Lower lobe of right lung (tissue), 2 donors: ENCODE results near the gene USP48. TPM values are rescaled to one million over a fixed set of nuclear protein-coding genes. Genes with fewer than 3 reads are reported as not detected.

Experiments used
- ATAC-seq, 2 donors: fragments of 200-7000 bp; cut with Tn5 transposase; one replicate each; pipeline ENCODE4 v1.9.1; 2020 to 2022; ENCODE audit warnings: mild to moderate bottlenecking in 2 of 2, moderate library complexity in 2 of 2
- DNase-seq: peaks from one replicate; pipeline ENCODE4 v3.0.0-alpha.2; 2020
- H3K27ac ChIP-seq: fragments of 200-600 bp; one replicate; pipeline ENCODE4 v1.8.0; 2022
- H3K27me3 ChIP-seq: fragments of 200-600 bp; one replicate; pipeline ENCODE4 v1.8.0; 2022; ENCODE audit warnings: low read depth
- H3K36me3 ChIP-seq: fragments of 200-600 bp; one replicate; pipeline ENCODE4 v1.8.0; 2022; ENCODE audit warnings: mild to moderate bottlenecking
- H3K4me1 ChIP-seq: fragments of 200-600 bp; one replicate; pipeline ENCODE4 v1.8.0; 2022
- H3K4me3 ChIP-seq: fragments of 200-600 bp; one replicate; pipeline ENCODE4 v1.8.0; 2022; ENCODE audit warnings: mild to moderate bottlenecking
- H3K9me3 ChIP-seq: fragments of 200-600 bp; one replicate; pipeline ENCODE4 v1.8.0; 2022
- CTCF ChIP-seq: fragments of 200-600 bp; IDR thresholded peaks from one replicate; pipeline ENCODE4 v1.8.0; 2022; ENCODE audit warnings: antibody characterized with exemption, mild to moderate bottlenecking
- intact Hi-C: fragments of 100-400 bp; cut with DNase I; formaldehyde crosslinking; loops from one replicate; pipeline ENCODE4 v1.11.0; 2022
- total RNA-seq: library from RNA; stranded (reverse); fragmentation: NEBNext Ultra II Directional; extraction: Animal tissue kit (Norgen Biotek cat#: 25700); gene quantifications from one replicate; pipeline ENCODE4 v1.2.1, GENCODE V29; 2021
- donor health status: DM: no; HTN: yes; CAD: no; lungs with severe emphysema.

Gene USP48
- total RNA-seq, 1 donor from 2014 or later, result 61.9 TPM

- TF ChIP-seq CTCF, result no peak
- DNase-seq (no peak), ATAC-seq (no peak)
- Histone ChIP-seq H3K36me3 (peaks cover 73% of the 10 kb centered on the region), H3K27ac (no peak overlapping the region), H3K9me3 (no peaks in the 10 kb centered on the region), H3K27me3 (no peaks in the 10 kb centered on the region), H3K4me1 (no peaks in the 10 kb centered on the region), H3K4me3 (no peak overlapping the region)
- intact Hi-C loops, result no loop called here
Measured at GRCh38 chr1:21734526-21734925, 48.4 kb downstream of the USP48 start.

- Histone ChIP-seq H3K4me1 (no peaks in the 10 kb centered on the region), H3K27ac (no peak overlapping the region), H3K4me3 (no peak overlapping the region), H3K36me3 (peaks cover 82% of the 10 kb centered on the region), H3K27me3 (no peaks in the 10 kb centered on the region), H3K9me3 (no peaks in the 10 kb centered on the region)
- intact Hi-C loops, result no loop called here
- no peak for TF ChIP-seq CTCF
- no peak for DNase-seq
- ATAC-seq, result no peak
Measured at GRCh38 chr1:21732664-21733063, 50.3 kb downstream of the USP48 start.

DNA sequence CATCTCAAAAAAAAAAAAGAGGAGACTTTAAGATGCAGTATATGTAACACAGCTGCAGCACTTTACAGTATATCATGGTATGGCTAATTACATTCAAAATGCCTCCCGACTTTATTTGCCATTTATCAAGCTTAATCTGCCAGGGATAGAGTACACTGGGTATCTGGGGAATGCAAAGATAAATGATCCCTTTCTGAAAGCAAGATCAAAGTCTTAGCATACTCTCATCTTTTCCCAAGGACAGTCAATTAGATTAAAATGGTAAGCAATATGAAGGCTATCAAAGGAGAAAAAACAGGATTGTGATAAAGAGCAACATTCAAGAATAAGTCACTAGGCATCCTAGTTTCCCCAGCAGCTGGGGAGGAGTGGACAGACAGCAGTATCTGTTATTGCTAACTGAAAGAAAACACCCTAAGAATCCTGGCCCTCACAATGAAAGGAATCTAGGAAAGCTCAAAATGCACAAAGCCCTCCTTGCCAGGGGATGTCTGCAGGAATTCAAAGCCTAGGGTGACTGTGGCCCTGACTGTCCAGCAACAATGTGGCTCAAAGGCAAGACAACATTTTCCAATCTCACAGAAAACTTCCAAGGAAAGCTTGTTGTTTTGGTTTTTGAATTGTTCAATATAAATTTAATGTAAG, 57.1 kb downstream of the USP48 start:
- Histone ChIP-seq H3K9me3 (no peaks in the 10 kb centered on the region), H3K27me3 (no peaks in the 10 kb centered on the region), H3K27ac (no peak overlapping the region), H3K36me3 (peaks cover 83% of the 10 kb centered on the region), H3K4me1 (peaks cover 13% of the 10 kb centered on the region), H3K4me3 (no peak overlapping the region)
- DNase-seq (no peak), ATAC-seq (no peak)
- intact Hi-C loops, result no loop called here
- TF ChIP-seq CTCF, result no peak

- intact Hi-C loops, result no loop called here
- no peak overlapping the region for H3K4me3 ChIP-seq
- ATAC-seq, result no peak
- no peak overlapping the region for H3K27ac ChIP-seq
- peaks cover 14% of the 10 kb centered on the region for H3K4me1 ChIP-seq
- no peaks in the 10 kb centered on the region for H3K27me3 ChIP-seq
- no peaks in the 10 kb centered on the region for H3K9me3 ChIP-seq
- no peak for DNase-seq
- no peak for TF ChIP-seq CTCF
- peaks cover 89% of the 10 kb centered on the region for H3K36me3 ChIP-seq
Measured at GRCh38 chr1:21724570-21724969, 58.4 kb downstream of the USP48 start.

DNA sequence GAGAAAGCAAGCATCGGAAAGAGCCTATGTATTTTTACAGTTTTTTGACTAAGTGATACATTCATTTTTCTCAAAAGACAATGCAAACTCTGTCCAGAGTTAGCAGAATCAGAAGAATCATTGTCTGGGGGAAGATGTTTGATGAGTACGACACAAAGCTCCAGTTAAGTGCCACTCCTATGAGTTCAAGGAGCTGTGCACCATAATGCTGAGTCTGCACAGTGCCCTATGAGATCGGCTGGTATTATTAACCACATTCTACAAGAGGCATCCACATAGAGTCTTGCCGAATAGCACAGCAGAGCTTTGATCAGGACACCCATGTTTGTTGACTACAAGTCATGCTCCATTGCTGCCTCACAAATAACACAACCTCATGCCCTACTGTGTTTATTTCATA, 58.9 kb downstream of the USP48 start:
- ATAC-seq (no peak), DNase-seq (no peak)
- Histone ChIP-seq H3K27me3 (no peaks in the 10 kb centered on the region), H3K4me1 (peaks cover 14% of the 10 kb centered on the region), H3K27ac (no peak overlapping the region), H3K9me3 (no peaks in the 10 kb centered on the region), H3K4me3 (no peak overlapping the region), H3K36me3 (peaks cover 89% of the 10 kb centered on the region)
- intact Hi-C loops, result no loop called here
- TF ChIP-seq CTCF, result no peak
